BJ (cell line): ENCODE results near the gene CARHSP1. TPM values are rescaled to one million over a fixed set of nuclear protein-coding genes. Genes with fewer than 3 reads are reported as not detected.
"Not testable (repeated sequence)": the region's sequence is repeated elsewhere in the genome, so short reads cannot be mapped to it uniquely, and the experiment has no call there.

Experiments used
- CTCF ChIA-PET: fragments of 350-600 bp; formaldehyde crosslinking; extraction: SDS; loops from one replicate; lab custom pipeline; 2021; ENCODE audit warnings: antibody characterized with exemption, inconsistent platforms; lab: Yijun Ruan, JAX
- POLR2A ChIA-PET: fragments of 300-600 bp; sonication (Branson Sonifier 250); formaldehyde crosslinking; extraction: SDS; loops from one replicate; lab custom pipeline; 2021; ENCODE audit warnings: antibody characterized with exemption; lab: Charles Lee
- DNase-seq: peaks from one replicate; pipeline ENCODE4 v3.0.0-alpha.2; 2011; ENCODE audit warnings: low read depth
- H3K27me3 ChIP-seq: 2 replicates; pipeline ENCODE4 v1.6.0; 2011; ENCODE audit warnings: low read length; ENCODE audit not compliant: control insufficient read depth, insufficient read depth
- H3K36me3 ChIP-seq: 2 replicates; pipeline ENCODE4 v1.5.1; 2011; ENCODE audit warnings: low read length; ENCODE audit not compliant: control insufficient read depth, insufficient read depth
- H3K4me3 ChIP-seq: 2 replicates; pipeline ENCODE4 v1.5.1; 2011; ENCODE audit warnings: low read depth, mild to moderate bottlenecking, control low read depth, low read length
- CTCF ChIP-seq: IDR thresholded peaks from 2 replicates; pipeline ENCODE4 v1.5.1; 2011; ENCODE audit warnings: low read depth, mild to moderate bottlenecking, control low read depth, inconsistent platforms, low read length, moderate library complexity; ENCODE audit not compliant: insufficient read depth
- polyA minus RNA-seq: library from RNA; depleted of rRNA, polyadenylated mRNA; stranded (reverse); fragments of >200 nt; gene quantifications from 2 replicates; pipeline ENCODE4 v1.2.3, GENCODE V29; 2011; rRNA and poly(A)+ RNA removed
- polyA plus RNA-seq: library from polyadenylated mRNA; depleted of rRNA; stranded (reverse); fragments of >200 nt; gene quantifications from 2 replicates; pipeline ENCODE4 v1.2.3, GENCODE V29; 2011; rRNA removed

The CARHSP1 gene
- polyA plus RNA-seq (88.0 and 119 TPM in 2 replicates), polyA minus RNA-seq (60.0 and 111 TPM in 2 replicates)

- no peak for TF ChIP-seq CTCF
- Histone ChIP-seq H3K4me3 (peak within 1 kb of the TSS; percentile 76), H3K36me3 (no peaks in the 10 kb centered on the region; the same call in 1 of the 2 replicates), H3K27me3 (no peaks in the 10 kb centered on the region)
- CTCF ChIA-PET = interaction anchor here (0.8 to 1.2 kb wide), 3 partner anchors 12 to 43 kb away, joined by 3 to 5 read pairs (median 3); no protein-coding TSS in a partner anchor
- POLR2A ChIA-PET = interaction anchor here (0.5 to 0.6 kb wide), 4 partner anchors 8 to 315 kb away, joined by 3 to 6 read pairs (median 4); no protein-coding TSS in a partner anchor
- peak; percentile 29 for DNase-seq
Observed at GRCh38 chr16:8868416-8869211, at the start of gene CARHSP1. Gene CARHSP1 (minus strand): TSS chr16:8869006. CDS start chr16:8859328, 9,678 bp downstream.

GRCh38 chr16:8917336-8917735, 48.5 kb upstream of the CARHSP1 start:
- H3K4me3 ChIP-seq, DNase-seq, POLR2A ChIA-PET, H3K27me3 ChIP-seq, CTCF ChIA-PET: not testable (repeated sequence)
- peaks cover 16% of the 10 kb centered on the region for H3K36me3 ChIP-seq

- Histone ChIP-seq H3K36me3 (peaks cover 15% of the 10 kb centered on the region), H3K27me3 (no peaks in the 10 kb centered on the region), H3K4me3 (no peak overlapping the region)
- DNase-seq = no peak
- CTCF ChIA-PET = interaction anchor here (1.0 kb wide), 1 partner anchor 11 kb away, joined by 4 read pairs; no protein-coding TSS in a partner anchor
- TF ChIP-seq CTCF = no peak
- POLR2A ChIA-PET = interaction anchor here (0.6 kb wide), 1 partner anchor 77 kb away, joined by 14 read pairs; no protein-coding TSS in a partner anchor
Observed at GRCh38 chr16:8916541-8917225, 47.9 kb upstream of the CARHSP1 start.

GRCh38 chr16:8915722-8916301, 47.0 kb upstream of the CARHSP1 start:
- no peak overlapping the region for H3K4me3 ChIP-seq
- ChIA-PET CTCF (interaction anchor here (1.0 to 2.0 kb wide), 2 partner anchors 10 to 19 kb away, joined by 4 read pairs; no protein-coding TSS in a partner anchor), POLR2A (interaction anchor here (0.6 kb wide), 1 partner anchor 78 kb away, joined by 14 read pairs; no protein-coding TSS in a partner anchor)
- peaks cover 19% of the 10 kb centered on the region for H3K36me3 ChIP-seq
- no peak for DNase-seq
- no peak for TF ChIP-seq CTCF
- no peaks in the 10 kb centered on the region for H3K27me3 ChIP-seq

GRCh38 chr16:8914098-8914497, 45.3 kb upstream of the CARHSP1 start:
- CTCF ChIA-PET = interaction anchor here (0.9 to 2.0 kb wide), 3 partner anchors 13 to 94 kb away, joined by 3 to 6 read pairs (median 4); no protein-coding TSS in a partner anchor
- POLR2A ChIA-PET = no interaction called here
- Histone ChIP-seq H3K36me3 (peaks cover 23% of the 10 kb centered on the region), H3K4me3 (no peak overlapping the region), H3K27me3 (no peaks in the 10 kb centered on the region)
- no peak for DNase-seq
- no peak for TF ChIP-seq CTCF
